Mucosa of rectum (tissue), 2 donors: ENCODE measurements around the gene CFDP1.
"Not testable (repeated sequence)": the region's sequence is repeated elsewhere in the genome, so short reads cannot be mapped to it uniquely, and the experiment has no call there.

Experiments used
- H3K27ac ChIP-seq, 2 donors: one replicate each; pipeline ENCODE4 v1.7.0; 2013; ENCODE audit warnings: inconsistent platforms in 2 of 2, low read depth in 2 of 2, low read length in 2 of 2
- H3K27me3 ChIP-seq, 2 donors: one replicate each; pipeline ENCODE4 v1.7.0; 2013; ENCODE audit warnings: low read length in 2 of 2; ENCODE audit not compliant: control insufficient read depth in 2 of 2, insufficient read depth in 2 of 2
- H3K36me3 ChIP-seq, 2 donors: one replicate each; pipeline ENCODE4 v1.7.0; 2013; ENCODE audit warnings: low read length in 2 of 2; ENCODE audit not compliant: control insufficient read depth in 2 of 2, insufficient read depth in 2 of 2
- H3K4me1 ChIP-seq, 2 donors: one replicate each; pipeline ENCODE4 v1.7.0; 2013; ENCODE audit warnings: low read length in 2 of 2, mild to moderate bottlenecking in 1 of 2; ENCODE audit not compliant: control insufficient read depth in 2 of 2, insufficient read depth in 2 of 2
- H3K4me3 ChIP-seq, 2 donors: one replicate each; pipeline ENCODE4 v1.7.0; 2013; ENCODE audit warnings: low read length in 2 of 2
- H3K9ac ChIP-seq, 2 donors: one replicate each; pipeline ENCODE4 v1.7.0; 2013; ENCODE audit warnings: low read length in 2 of 2, low read depth in 1 of 2, mild to moderate bottlenecking in 1 of 2
- H3K9me3 ChIP-seq, 2 donors: one replicate each; pipeline ENCODE4 v1.7.0; 2013; ENCODE audit warnings: low read length in 2 of 2; ENCODE audit not compliant: control insufficient read depth in 2 of 2
- donor health status: healthy.
- donor health status: Normal muscosa, but diverticular disease.

CFDP1 gene

DNA sequence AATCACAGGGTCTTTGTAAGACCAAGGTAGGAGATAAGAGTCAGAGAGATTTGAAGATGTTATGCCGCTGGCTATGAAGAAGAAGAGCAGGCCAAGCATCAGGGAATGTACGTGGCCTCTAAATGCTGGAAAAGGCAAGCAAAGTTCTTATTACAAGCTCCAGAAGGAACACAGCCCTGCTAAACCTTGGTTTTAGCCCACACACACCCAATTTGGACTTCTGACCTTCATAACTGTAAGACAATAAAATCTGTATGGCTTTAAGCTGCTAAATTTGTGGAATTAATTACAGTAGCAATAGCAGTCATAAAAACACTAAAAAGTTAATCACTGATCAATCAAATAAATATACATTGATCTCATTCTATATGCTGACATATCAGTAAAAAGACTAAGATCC, 25.1 kb upstream of the CFDP1 start:
- H3K4me1 ChIP-seq = peaks cover 36 to 58% of the 10 kb centered on the region in 2 donors

DNA sequence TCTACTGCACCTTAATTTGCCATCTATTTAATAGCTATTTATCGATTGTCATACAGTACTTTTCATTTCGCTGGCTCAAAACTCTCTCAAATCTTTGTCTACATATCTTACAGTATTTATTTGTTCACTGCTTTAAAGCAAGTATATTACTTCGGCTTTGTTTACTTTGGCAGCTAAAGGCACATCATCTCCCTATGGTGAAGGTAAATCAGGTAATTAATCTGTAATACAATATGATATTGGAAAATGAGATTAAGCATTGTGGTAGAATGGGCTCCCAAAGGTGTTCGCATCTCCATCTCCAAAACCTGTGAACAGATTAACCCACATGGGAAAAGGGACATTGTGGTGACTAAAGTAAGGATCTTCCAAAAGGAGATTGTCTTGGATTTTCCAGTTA, 24.7 kb upstream of the CFDP1 start:
- Histone ChIP-seq H3K36me3 (no peaks in the 10 kb centered on the region), H3K27me3 (no peaks in the 10 kb centered on the region), H3K4me1 (peaks cover 37 to 61% of the 10 kb centered on the region in 2 donors), H3K9ac (peak overlapping the region in 1 of 2 donors; percentile 8), H3K9me3 (no peaks in the 10 kb centered on the region), H3K27ac (peak overlapping the region; percentile 63 to 66), H3K4me3 (peak overlapping the region; percentile 14 to 58)

More for the DNA sequence above, 25.1 kb upstream of the CFDP1 start:
- peak overlapping the region; percentile 63 to 66 for H3K27ac ChIP-seq
- peak overlapping the region in 1 of 2 donors; percentile 8 for H3K9ac ChIP-seq
- H3K27me3 ChIP-seq = no peaks in the 10 kb centered on the region
- H3K4me3 ChIP-seq = peak overlapping the region; percentile 14 to 58
- H3K9me3 ChIP-seq = no peaks in the 10 kb centered on the region
- no peaks in the 10 kb centered on the region for H3K36me3 ChIP-seq

DNA sequence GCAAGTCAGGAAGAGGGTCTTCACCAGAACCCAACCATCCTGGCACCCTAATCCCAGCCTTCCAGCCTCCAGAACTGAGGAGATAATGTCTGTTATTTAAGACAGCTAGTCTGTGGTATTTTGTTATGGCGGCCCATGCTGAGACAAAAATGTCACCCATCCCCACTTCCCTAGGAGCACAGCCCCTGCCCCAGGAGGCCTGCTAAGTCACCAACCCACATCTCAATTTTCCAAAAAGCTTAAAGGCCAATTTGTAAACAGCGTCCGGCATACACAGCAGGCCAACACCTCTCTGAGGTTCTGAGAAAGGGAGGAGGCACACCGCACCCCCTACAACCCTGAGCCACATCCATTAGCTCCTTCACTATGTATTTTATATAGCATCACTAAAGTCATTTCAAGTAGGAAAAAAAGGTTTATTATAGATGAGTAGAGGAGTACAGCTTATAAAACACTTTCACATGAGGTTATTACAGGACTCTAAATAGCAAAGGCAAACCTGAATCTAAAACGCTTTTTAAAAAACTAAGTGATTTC, 24.2 kb upstream of the CFDP1 start:
- H3K4me3 ChIP-seq = no peak overlapping the region
- peak overlapping the region in 1 of 2 donors; percentile 29 for H3K9ac ChIP-seq
- H3K4me1 ChIP-seq = peaks cover 39 to 59% of the 10 kb centered on the region in 2 donors
- H3K27me3 ChIP-seq = no peaks in the 10 kb centered on the region
- no peaks in the 10 kb centered on the region for H3K9me3 ChIP-seq
- no peaks in the 10 kb centered on the region for H3K36me3 ChIP-seq
- peak overlapping the region; percentile 38 to 43 for H3K27ac ChIP-seq

DNA sequence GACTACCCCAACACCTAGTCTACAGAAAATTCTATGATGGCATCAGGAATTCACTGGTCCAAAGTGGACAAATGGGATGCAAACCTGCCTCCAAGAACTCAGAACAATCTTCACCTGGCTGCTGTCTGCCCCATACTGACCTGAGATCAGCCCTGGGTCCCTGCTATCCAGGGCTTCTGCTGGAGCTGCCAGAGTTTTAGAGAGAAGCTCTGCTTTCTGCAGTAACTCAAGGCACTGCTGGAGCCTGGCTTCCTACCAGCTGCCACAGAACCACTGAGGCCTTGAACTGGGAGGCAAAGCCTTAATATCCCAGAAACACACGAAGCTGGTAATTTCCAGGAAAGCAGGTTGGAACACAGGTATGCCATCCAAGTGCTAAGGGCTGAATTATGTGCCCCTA, 23.7 kb upstream of the CFDP1 start:
- peaks cover 39 to 56% of the 10 kb centered on the region in 2 donors for H3K4me1 ChIP-seq
- peak overlapping the region; percentile 38 to 43 for H3K27ac ChIP-seq
- H3K4me3 ChIP-seq = no peak overlapping the region
- H3K36me3 ChIP-seq = no peaks in the 10 kb centered on the region
- H3K27me3 ChIP-seq = no peaks in the 10 kb centered on the region
- H3K9me3 ChIP-seq = no peaks in the 10 kb centered on the region
- peak overlapping the region in 1 of 2 donors; percentile 29 for H3K9ac ChIP-seq

DNA sequence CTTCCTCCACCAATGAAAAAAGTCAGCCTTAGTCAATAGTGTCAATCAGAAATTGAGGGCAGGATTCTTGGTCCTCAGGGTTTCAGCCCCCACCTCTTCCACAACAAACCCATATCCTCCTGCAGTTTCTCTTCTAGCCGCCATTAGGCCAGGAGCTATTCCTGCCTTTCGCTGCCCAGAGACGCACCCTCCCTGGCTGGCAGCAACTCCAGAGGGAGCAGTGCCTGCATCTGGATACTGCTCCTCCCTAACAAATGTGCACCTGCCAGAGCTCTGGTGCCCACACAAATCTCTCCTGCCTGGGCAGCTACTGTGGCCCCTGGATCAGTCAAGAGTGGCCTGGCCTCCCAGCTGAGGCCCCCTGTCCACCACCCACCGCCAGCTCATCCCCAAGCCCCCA, 23.2 kb upstream of the CFDP1 start:
- peaks cover 38 to 51% of the 10 kb centered on the region in 2 donors for H3K4me1 ChIP-seq
- peak overlapping the region in 1 of 2 donors; percentile 38 for H3K27ac ChIP-seq
- H3K9me3 ChIP-seq, H3K27me3 ChIP-seq, H3K36me3 ChIP-seq, H3K4me3 ChIP-seq, H3K9ac ChIP-seq: not testable (repeated sequence)

DNA sequence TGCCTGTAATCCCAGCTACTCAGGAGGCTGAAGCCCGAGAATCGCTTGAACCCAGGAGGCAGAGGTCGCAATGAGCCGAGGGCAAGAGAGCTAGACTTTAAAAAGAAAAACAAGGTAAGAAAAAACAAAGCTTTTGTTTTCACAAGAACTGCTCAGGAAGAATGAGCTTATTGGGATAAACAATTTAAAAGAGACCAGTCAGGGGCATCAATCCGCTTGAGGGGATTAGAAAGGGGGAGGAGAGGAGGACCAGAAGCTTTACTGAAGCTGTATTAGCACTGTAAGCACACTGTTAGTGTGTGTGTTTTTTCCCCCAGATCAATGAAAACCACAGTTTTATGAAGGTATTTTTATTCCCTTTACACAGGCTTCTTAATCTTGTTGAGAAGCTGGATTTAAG, 22.4 kb upstream of the CFDP1 start:
- no peak overlapping the region for H3K4me3 ChIP-seq
- H3K9ac ChIP-seq = no peak overlapping the region
- no peaks in the 10 kb centered on the region for H3K9me3 ChIP-seq
- peaks cover 0 to 10% of the 10 kb centered on the region in 2 donors for H3K36me3 ChIP-seq
- H3K27ac ChIP-seq = no peak overlapping the region
- peaks cover 36 to 50% of the 10 kb centered on the region in 2 donors for H3K4me1 ChIP-seq
- no peaks in the 10 kb centered on the region for H3K27me3 ChIP-seq

DNA sequence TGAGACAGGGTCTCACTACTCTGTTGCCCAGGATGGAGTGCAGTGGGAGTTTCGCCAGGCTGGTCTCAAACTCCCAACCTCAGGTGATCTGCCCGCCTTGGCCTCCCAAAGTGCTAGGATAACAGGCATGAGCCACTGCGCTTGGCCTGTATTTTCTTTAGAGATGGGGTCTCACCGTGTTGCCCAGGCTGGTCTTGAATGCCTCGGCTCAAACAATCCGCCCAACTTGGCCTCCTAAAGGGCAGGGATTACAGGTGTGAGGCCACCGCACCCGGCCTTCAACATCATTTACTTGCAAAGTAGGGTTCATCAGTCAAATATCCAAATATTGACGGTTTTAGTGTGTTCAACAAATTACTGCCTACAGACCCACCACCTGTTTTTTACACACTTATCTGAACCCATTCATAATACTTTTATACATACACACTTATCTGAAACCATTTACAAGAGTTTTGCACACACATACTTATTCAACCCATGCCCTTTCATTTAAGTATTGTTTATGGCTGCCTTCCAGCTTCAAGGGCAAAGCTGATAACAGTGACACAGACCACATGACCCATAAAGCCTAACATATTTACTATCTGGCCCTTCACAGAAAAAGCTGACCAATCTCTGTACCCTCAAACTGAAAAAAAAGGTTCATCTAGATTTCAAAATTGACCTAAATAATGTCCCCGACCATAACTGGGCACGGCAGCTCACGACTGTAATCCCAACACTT, 19.3 kb upstream of the CFDP1 start:
- Histone ChIP-seq H3K27me3 (no peaks in the 10 kb centered on the region), H3K4me1 (peaks cover 25 to 27% of the 10 kb centered on the region in 2 donors), H3K9ac (no peak overlapping the region), H3K36me3 (peaks cover under 1 to 31% of the 10 kb centered on the region in 2 donors), H3K27ac (no peak overlapping the region), H3K4me3 (no peak overlapping the region), H3K9me3 (no peaks in the 10 kb centered on the region)

DNA sequence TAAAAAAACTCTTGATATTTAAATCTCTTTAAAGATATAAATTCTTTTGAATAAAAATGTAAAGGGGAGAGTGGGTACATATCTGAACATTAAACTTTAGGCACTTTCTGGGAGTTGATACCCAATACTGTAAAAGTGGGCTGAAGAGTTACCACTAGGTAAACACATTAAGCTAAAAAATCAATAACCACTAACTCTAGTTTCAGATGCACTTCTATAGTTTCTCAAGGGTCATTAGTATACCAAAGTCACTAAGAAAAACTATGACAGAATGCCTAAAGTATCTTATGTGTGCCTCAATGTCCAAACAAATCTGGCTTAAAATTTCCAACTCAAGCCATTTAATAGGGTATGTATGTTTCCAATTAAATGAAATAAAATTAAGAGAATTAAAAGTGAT, 13.1 kb upstream of the CFDP1 start:
- Histone ChIP-seq H3K27ac (no peak overlapping the region), H3K9me3 (no peaks in the 10 kb centered on the region), H3K4me1 (no peaks in the 10 kb centered on the region), H3K27me3 (no peaks in the 10 kb centered on the region), H3K36me3 (peaks cover 6 to 35% of the 10 kb centered on the region in 2 donors), H3K4me3 (no peak overlapping the region), H3K9ac (no peak overlapping the region)

DNA sequence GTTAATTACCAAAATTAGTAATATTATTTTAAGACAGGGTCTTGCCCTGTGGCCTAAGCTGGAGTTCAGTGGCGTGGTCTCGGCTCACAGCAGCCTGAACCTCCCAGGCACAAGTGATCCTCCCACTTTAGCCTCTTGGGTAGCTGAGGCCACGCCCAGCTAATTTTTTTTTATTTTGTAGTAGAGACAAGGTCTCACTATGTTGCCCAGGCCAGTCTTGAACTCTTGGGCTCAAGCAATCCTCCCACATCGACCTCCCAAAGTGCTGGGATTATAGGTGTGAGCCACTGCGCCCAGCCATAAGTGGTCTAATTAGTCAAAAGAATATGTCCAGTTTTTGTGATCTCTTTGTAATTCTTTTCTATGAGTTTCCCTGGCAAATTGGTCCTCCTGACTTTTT, 12.0 kb upstream of the CFDP1 start:
- no peak overlapping the region for H3K27ac ChIP-seq

DNA sequence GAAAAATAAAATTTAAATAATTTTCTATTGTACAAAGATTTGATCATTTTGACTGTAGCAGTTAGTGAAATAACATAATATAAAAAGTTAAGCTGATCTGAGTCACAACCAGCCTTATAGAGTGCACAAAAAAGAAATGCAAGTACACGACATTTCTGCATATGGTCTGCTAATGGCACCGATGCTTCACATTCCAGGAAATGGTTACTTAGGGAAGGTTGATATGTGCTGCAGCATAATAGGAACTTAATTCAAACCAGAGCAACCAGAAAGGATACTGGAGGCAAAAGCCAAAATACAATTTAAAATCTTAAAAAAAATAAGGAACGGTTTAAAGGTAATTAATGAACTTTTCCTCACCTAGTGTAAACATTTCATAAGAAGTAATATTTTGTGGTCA, 10.0 kb upstream of the CFDP1 start:
- H3K4me3 ChIP-seq = no peak overlapping the region
- no peak overlapping the region for H3K27ac ChIP-seq
- no peaks in the 10 kb centered on the region for H3K27me3 ChIP-seq
- H3K4me1 ChIP-seq = no peaks in the 10 kb centered on the region
- H3K36me3 ChIP-seq = peaks cover 6 to 12% of the 10 kb centered on the region in 2 donors
- H3K9me3 ChIP-seq = no peaks in the 10 kb centered on the region
- H3K9ac ChIP-seq = no peak overlapping the region

More for the DNA sequence above, 12.0 kb upstream of the CFDP1 start:
- Histone ChIP-seq H3K9me3 (no peaks in the 10 kb centered on the region), H3K4me1 (no peaks in the 10 kb centered on the region), H3K9ac (no peak overlapping the region), H3K36me3 (peaks cover 6 to 24% of the 10 kb centered on the region in 2 donors), H3K27me3 (no peaks in the 10 kb centered on the region), H3K4me3 (no peak overlapping the region)
